ENCODE data around the gene DOHH.

DNA sequence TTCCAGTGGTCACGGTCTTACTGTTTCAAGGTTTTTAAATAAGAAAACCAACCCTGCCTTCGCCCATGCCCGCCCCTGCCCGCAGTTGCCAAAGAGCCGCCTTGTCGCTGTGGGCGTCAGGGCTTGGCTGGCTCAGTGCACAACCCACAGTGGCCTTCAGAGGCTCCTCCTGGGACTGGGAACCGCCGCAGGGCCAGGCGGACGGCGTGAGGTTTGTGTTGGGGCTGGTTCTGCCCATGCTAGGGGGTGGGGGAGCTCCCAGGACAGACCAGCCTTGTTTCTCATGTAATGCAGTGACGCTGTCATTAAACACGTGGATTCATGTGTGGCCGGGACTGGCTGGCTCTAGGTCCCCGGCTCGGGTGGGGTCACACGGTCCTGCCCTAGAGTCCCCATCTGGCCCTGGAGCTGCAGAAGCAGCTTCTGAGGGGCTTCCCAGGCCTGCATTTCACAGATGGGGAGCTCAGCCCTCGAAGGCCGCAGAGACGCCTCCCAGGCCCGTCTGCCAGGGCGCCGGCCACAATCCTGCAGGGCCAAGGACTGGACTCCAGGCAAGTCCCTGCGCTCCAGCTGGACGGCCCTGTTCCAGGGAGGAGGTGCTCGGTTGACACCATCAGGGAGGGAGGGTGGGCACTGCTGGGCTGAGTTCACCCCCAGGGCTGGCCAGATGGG, 36.1 kb upstream of the DOHH start:
- TF ChIP-seq CTCF (conservative IDR thresholded peaks at IDR 0.05; ENCODE audit: low read depth, low read length), result no peak
- no peak for TF ChIP-seq EZH2 (IDR thresholded peaks at IDR 0.05; ENCODE audit: low read length, unreplicated experiment)
- no peak for TF ChIP-seq EZH2phosphoT487 (IDR thresholded peaks at IDR 0.05; ENCODE audit: borderline replicate concordance, low read length)

Data from PC-3 (cell line).